ENCODE data around the gene CPPED1. TPM values are rescaled to one million over a fixed set of nuclear protein-coding genes. Genes with fewer than 3 reads are reported as not detected.

Gene CPPED1
- total RNA-seq, 1 donor from 2014 or later, result 20.1 TPM

DNA sequence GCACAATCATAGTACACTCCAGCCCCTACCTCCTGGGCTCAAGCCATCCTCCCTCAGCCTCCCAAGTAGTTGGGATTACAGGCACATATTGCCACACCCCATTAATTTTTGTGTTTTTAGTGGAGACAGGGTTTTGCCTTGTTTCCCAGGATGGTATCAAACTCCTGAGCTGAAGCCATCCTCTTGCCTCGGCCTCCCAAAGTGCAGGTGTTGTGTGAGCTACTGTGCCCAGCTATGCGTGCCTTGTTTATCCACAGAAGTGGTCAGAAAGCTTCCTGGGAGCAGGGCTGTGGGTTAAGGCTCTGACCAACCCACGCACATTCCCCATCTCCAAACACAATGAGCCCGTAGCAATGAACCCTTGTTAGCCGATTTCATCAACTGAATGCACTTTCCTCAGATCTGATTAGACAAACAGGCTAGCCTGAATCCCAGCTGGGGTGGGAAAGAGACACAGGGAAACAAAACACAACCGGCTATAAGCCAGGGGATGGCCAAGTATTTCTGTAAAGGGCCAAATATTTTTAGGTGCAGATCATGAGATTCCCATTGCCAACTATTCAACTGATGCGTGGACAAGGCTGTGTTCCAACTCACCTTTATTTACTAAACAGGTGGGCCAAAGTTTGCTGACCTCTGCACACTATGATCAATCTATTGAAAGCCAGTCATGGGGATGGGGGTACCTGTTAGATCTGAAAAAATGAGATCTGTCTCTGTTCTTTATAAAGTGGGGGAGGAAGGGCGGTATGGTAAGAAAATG, 193.6 kb downstream of the CPPED1 start:
- H3K27me3 ChIP-seq, result no peaks in the 10 kb centered on the region
- TF ChIP-seq, protein P1, sequence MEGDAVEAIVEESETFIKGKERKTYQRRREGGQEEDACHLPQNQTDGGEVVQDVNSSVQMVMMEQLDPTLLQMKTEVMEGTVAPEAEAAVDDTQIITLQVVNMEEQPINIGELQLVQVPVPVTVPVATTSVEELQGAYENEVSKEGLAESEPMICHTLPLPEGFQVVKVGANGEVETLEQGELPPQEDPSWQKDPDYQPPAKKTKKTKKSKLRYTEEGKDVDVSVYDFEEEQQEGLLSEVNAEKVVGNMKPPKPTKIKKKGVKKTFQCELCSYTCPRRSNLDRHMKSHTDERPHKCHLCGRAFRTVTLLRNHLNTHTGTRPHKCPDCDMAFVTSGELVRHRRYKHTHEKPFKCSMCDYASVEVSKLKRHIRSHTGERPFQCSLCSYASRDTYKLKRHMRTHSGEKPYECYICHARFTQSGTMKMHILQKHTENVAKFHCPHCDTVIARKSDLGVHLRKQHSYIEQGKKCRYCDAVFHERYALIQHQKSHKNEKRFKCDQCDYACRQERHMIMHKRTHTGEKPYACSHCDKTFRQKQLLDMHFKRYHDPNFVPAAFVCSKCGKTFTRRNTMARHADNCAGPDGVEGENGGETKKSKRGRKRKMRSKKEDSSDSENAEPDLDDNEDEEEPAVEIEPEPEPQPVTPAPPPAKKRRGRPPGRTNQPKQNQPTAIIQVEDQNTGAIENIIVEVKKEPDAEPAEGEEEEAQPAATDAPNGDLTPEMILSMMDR (IDR thresholded peaks at IDR 0.05), result no peak
- no peak for ATAC-seq
- no peaks in the 10 kb centered on the region for H3K4me1 ChIP-seq
- no peaks in the 10 kb centered on the region for H3K36me3 ChIP-seq
- intact Hi-C loops (cut with DNase I), result no loop called here
- H3K9me3 ChIP-seq, result no peaks in the 10 kb centered on the region
- H3K27ac ChIP-seq, result no peak overlapping the region
- no peak for DNase-seq
- no peak overlapping the region for H3K4me3 ChIP-seq

Small RNA genes lying within 50 kb of the gene (microRNA-seq; reads per million reads assigned to microRNA genes)
- not detected for gene MIR4718 (ENCODE audit: borderline microRNAs expressed)

Other genes starting within 250 kb of the CPPED1 start
- gene SHISA9, start 97.7 kb upstream of the CPPED1 start, total RNA-seq, result not detected